Keratinocyte (primary cell): ENCODE results near the gene RAB13. TPM values are rescaled to one million over a fixed set of nuclear protein-coding genes. Genes with fewer than 3 reads are reported as not detected.

Experiments used
- DNase-seq: peaks from one replicate; pipeline ENCODE4 v3.0.0-alpha.2; 2011; ENCODE audit warnings: low read depth, missing footprints, low spot score
- FAIRE-seq: peaks from 2 replicates; lab custom pipeline; 2011; peaks lifted over from hg19 to GRCh38; lab: Jason Lieb, UNC
- H2AFZ ChIP-seq: 2 replicates; pipeline ENCODE4 v1.6.0; 2012; ENCODE audit warnings: low read length, control low read depth, inconsistent platforms; ENCODE audit not compliant: control insufficient read depth
- H3K27ac ChIP-seq: 2 replicates; pipeline ENCODE4 v1.5.1; 2011; ENCODE audit warnings: low read length; ENCODE audit not compliant: control insufficient read depth, insufficient read depth
- H3K27me3 ChIP-seq: 3 replicates; pipeline ENCODE4 v1.6.0; 2011; ENCODE audit warnings: low read length; ENCODE audit not compliant: control insufficient read depth, insufficient read depth; ENCODE audit errors: extremely low read depth
- H3K36me3 ChIP-seq, 2 experiments: 2 replicates in 1 of 2; 3 replicates in 1 of 2; pipeline ENCODE4 v1.5.1; 2011; ENCODE audit warnings: low read length in 2 of 2, mild to moderate bottlenecking in 1 of 2; ENCODE audit not compliant: control insufficient read depth in 2 of 2, insufficient read depth in 2 of 2; ENCODE audit errors: extremely low read depth in 1 of 2
- H3K4me1 ChIP-seq: 3 replicates; pipeline ENCODE4 v1.5.1; 2011; ENCODE audit warnings: low read length; ENCODE audit not compliant: control insufficient read depth, insufficient read depth; ENCODE audit errors: extremely low read depth
- H3K4me2 ChIP-seq: 3 replicates; pipeline ENCODE4 v1.6.0; 2011; ENCODE audit warnings: low read depth, low read length; ENCODE audit not compliant: control insufficient read depth, insufficient read depth; ENCODE audit errors: extremely low read depth
- H3K4me3 ChIP-seq, 3 experiments: fragments of 200-600 bp in 1 of 3; sonication (generic) in 1 of 3; 2 replicates in 2 of 3; 3 replicates in 1 of 3; pipeline ENCODE4 v1.5.1; 2011 to 2016; ENCODE audit warnings: low read length in 3 of 3, mild to moderate bottlenecking in 3 of 3, control low read depth in 2 of 3, inconsistent platforms in 1 of 3, low read depth in 1 of 3, mixed read lengths in 1 of 3, mixed run types in 1 of 3, moderate library complexity in 1 of 3; ENCODE audit not compliant: control insufficient read depth in 2 of 3, insufficient read depth in 2 of 3; ENCODE audit errors: extremely low read depth in 1 of 3
- H3K79me2 ChIP-seq: 2 replicates; pipeline ENCODE4 v1.6.0; 2012; ENCODE audit warnings: low read length; ENCODE audit not compliant: control insufficient read depth, insufficient read depth
- H3K9ac ChIP-seq: 3 replicates; pipeline ENCODE4 v1.6.0; 2011; ENCODE audit warnings: low read length; ENCODE audit not compliant: control insufficient read depth, insufficient read depth; ENCODE audit errors: extremely low read depth
- H3K9me1 ChIP-seq: 3 replicates; pipeline ENCODE4 v1.6.0; 2011; ENCODE audit warnings: low read length; ENCODE audit not compliant: control insufficient read depth, insufficient read depth; ENCODE audit errors: extremely low read depth
- H3K9me3 ChIP-seq: 2 replicates; pipeline ENCODE4 v1.5.1; 2012; ENCODE audit warnings: low read depth, low read length; ENCODE audit not compliant: control insufficient read depth
- H4K20me1 ChIP-seq: 3 replicates; pipeline ENCODE4 v1.6.0; 2011; ENCODE audit warnings: low read length; ENCODE audit not compliant: control insufficient read depth, insufficient read depth; ENCODE audit errors: extremely low read depth
- EZH2 ChIP-seq: IDR thresholded peaks from one replicate; pipeline ENCODE4 v1.6.1; 2012; ENCODE audit warnings: inconsistent platforms, mild to moderate bottlenecking, low read length, moderate library complexity
- dilution Hi-C: fragments of 300-500 bp; cut with MboI; formaldehyde crosslinking; loops from one replicate; pipeline ENCODE4 v1.7.0; 2020; ENCODE audit warnings: low sequenced_read_pairs; ENCODE audit not compliant: extremely low pct_ligation_motif_present
- polyA plus RNA-seq, 5 experiments: library from polyadenylated mRNA; depleted of rRNA in 3 of 5; stranded (reverse) in 3 of 5; stranded (forward) in 1 of 5; unstranded in 1 of 5; fragments of >200 nt; gene quantifications; 1 replicate in 1 of 5; 2 replicates in 3 of 5; 3 replicates in 1 of 5; pipeline versions ENCODE4 v1.2.1 to v1.2.3, GENCODE V29; 2011 to 2012; ENCODE audit warnings: missing spikeins in 2 of 5, low read depth in 1 of 5, low replicate concordance in 1 of 5
- TF ChIP-seq, protein P1 (sequence below), 3 experiments: IDR thresholded peaks in 1 of 3; conservative IDR thresholded peaks in 1 of 3; optimal IDR thresholded peaks in 1 of 3; 2 replicates in 2 of 3; 3 replicates in 1 of 3; pipeline versions ENCODE3 to v1.5.1; 2011; ENCODE audit warnings: low read length in 3 of 3, mild to moderate bottlenecking in 3 of 3, moderate library complexity in 2 of 3, control low read depth in 1 of 3, inconsistent platforms in 1 of 3; ENCODE audit not compliant: insufficient read depth in 2 of 3; ENCODE audit errors: extremely low read depth in 1 of 3

The RAB13 gene
- polyA plus RNA-seq, 1 donor (not counting 4 experiments of a cell fraction or from before 2014, with no cell fraction given), result 87.1 TPM

DNA sequence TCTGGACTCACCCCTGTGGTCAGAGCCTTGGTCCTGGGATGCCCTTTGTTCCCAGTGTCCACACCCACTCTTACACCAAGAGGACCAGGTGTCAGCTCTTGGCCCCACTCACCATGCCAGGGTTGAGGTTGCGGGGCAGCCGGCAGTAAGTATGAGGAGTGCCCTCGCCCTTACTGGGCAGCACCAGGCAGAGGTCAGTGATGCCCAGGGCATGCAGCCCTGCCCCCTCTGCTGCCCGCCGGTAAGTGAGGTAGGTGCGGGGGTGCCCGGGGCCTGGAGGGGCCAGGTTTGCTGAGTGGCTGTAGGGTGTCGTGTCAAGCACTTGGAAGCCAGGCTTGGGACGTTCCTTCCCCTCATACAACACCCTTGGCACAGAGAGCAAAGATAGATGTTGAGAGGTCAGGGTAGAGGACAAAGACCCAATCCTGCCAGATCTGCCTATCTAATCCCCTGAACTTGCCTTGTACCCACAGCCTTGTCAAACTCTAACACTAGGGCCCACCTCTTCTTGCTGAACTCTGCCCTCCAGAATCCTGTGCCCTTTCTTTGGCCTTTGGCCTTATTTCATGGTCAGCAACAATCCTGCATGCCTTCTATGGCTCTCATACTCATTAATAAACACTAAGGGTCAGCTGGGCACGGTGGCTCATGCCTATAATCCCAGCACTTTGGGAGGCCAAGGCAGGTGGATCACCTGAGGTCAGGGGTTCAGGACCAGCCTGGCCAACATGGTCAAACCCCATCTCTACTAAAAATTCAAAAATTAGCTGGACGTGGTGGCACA lies 43.2 kb downstream of the RAB13 start:
- dilution Hi-C loops, result no loop called here
- Histone ChIP-seq H2AFZ (no peak overlapping the region), H3K36me3 (peaks cover 18 to 30% of the 10 kb centered on the region in 2 experiments)

DNA sequence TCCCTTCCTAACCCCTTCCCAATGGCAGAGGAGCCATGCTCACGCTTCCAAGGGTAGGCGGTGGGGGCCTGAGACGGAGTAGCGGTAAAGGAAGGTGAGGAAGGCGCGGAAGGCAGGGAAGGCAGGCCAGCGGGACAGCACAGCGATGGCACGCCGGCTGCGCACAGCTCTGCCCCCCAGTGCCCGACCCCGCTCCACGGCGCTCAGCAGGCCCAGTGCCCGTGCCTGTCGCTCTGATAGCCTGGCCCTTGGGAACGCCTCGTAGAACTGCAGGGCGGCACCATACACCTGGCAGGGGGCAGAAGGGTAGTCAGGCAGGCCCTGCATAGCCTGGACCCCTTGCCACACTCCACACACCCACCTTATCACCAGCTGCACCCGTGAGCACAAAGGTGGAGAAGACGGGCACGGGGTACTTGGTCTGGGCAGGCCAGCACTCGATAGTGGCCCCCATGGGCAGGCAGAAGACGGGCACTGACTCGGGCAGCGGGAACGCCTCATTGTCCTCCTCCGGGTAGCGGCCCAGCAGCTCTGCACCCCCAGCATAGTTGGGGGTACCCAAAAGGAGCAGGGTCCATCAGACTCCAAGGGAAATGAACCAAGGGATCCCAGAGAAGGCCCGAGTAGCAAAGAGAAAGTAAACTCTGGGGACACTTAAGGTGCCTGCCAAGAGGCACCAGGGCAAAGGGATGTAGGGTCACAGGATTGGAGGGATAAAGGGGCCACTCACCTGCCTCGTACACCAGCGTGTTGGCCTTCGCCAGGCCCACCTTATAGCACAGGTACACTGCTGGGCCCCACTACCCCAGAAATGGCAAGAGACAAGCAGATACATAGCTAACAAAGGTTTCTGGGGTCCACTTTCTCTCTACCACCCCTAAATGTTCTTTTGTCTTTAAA lies 44.1 kb downstream of the RAB13 start:
- no peaks in the 10 kb centered on the region for H4K20me1 ChIP-seq
- no peaks in the 10 kb centered on the region for H3K9me1 ChIP-seq
- peaks cover 22% of the 10 kb centered on the region for H3K79me2 ChIP-seq
- no peak overlapping the region for H2AFZ ChIP-seq
- no peak overlapping the region for H3K4me2 ChIP-seq
- TF ChIP-seq EZH2, result no peak
- TF ChIP-seq, protein P1, sequence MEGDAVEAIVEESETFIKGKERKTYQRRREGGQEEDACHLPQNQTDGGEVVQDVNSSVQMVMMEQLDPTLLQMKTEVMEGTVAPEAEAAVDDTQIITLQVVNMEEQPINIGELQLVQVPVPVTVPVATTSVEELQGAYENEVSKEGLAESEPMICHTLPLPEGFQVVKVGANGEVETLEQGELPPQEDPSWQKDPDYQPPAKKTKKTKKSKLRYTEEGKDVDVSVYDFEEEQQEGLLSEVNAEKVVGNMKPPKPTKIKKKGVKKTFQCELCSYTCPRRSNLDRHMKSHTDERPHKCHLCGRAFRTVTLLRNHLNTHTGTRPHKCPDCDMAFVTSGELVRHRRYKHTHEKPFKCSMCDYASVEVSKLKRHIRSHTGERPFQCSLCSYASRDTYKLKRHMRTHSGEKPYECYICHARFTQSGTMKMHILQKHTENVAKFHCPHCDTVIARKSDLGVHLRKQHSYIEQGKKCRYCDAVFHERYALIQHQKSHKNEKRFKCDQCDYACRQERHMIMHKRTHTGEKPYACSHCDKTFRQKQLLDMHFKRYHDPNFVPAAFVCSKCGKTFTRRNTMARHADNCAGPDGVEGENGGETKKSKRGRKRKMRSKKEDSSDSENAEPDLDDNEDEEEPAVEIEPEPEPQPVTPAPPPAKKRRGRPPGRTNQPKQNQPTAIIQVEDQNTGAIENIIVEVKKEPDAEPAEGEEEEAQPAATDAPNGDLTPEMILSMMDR (optimal IDR thresholded peaks at IDR 0.05 in 1 of 3, IDR thresholded peaks at IDR 0.05 in 1 of 3, conservative IDR thresholded peaks at IDR 0.05 in 1 of 3; ENCODE audit: extremely low read depth in 1 of 3, insufficient read depth in 2 of 3, low read length in 3 of 3), result no peak
- H3K4me3 ChIP-seq, result no peak overlapping the region
- H3K27me3 ChIP-seq, result no peaks in the 10 kb centered on the region
- H3K9me3 ChIP-seq, result no peaks in the 10 kb centered on the region
- H3K36me3 ChIP-seq, result peaks cover 24 to 31% of the 10 kb centered on the region in 2 experiments
- FAIRE-seq, result no peak
- no peak overlapping the region for H3K27ac ChIP-seq
- no peak for DNase-seq
- peaks cover 10% of the 10 kb centered on the region for H3K4me1 ChIP-seq
- dilution Hi-C loops, result no loop called here
- no peak overlapping the region for H3K9ac ChIP-seq

More for the DNA sequence above, 43.2 kb downstream of the RAB13 start:
- DNase-seq (no peak), FAIRE-seq (no peak)
- Histone ChIP-seq H3K4me3 (no peak overlapping the region), H4K20me1 (no peaks in the 10 kb centered on the region), H3K79me2 (peaks cover 22% of the 10 kb centered on the region), H3K27ac (no peak overlapping the region), H3K9me1 (no peaks in the 10 kb centered on the region), H3K27me3 (no peaks in the 10 kb centered on the region), H3K9ac (no peak overlapping the region), H3K4me1 (peaks cover 10% of the 10 kb centered on the region), H3K9me3 (no peaks in the 10 kb centered on the region), H3K4me2 (no peak overlapping the region)
- TF ChIP-seq EZH2, result no peak
- TF ChIP-seq, protein P1 (optimal IDR thresholded peaks at IDR 0.05 in 1 of 3, IDR thresholded peaks at IDR 0.05 in 1 of 3, conservative IDR thresholded peaks at IDR 0.05 in 1 of 3; ENCODE audit: extremely low read depth in 1 of 3, insufficient read depth in 2 of 3, low read length in 3 of 3), result no peak
